Activated naive CD8-positive, alpha-beta T cell treated with anti-CD3 and anti-CD28 coated beads for 36 hours (primary cell): ENCODE data around the gene GABRB3. TPM values are rescaled to one million over a fixed set of nuclear protein-coding genes. Genes with fewer than 3 reads are reported as not detected.

Source experiments
- DNase-seq: peaks from one replicate; pipeline ENCODE4 v3.0.0; 2021
- H3K27ac Mint-ChIP-seq: one replicate; pipeline ENCODE4 v1.8.0; 2022; ENCODE audit warnings: mild to moderate bottlenecking, moderate library complexity, mixed read lengths
- H3K27me3 Mint-ChIP-seq: one replicate; pipeline ENCODE4 v1.8.0; 2022; ENCODE audit warnings: mild to moderate bottlenecking, mixed read lengths
- H3K36me3 Mint-ChIP-seq: one replicate; pipeline ENCODE4 v1.8.0; 2021; ENCODE audit warnings: mild to moderate bottlenecking, mixed read lengths
- H3K4me1 Mint-ChIP-seq: one replicate; pipeline ENCODE4 v1.8.0; 2021; ENCODE audit warnings: mixed read lengths
- H3K4me3 Mint-ChIP-seq: one replicate; pipeline ENCODE4 v1.8.0; 2022; ENCODE audit warnings: mild to moderate bottlenecking, moderate library complexity, mixed read lengths
- H3K9me3 Mint-ChIP-seq: one replicate; pipeline ENCODE4 v1.8.0; 2022; ENCODE audit warnings: mixed read lengths
- total RNA-seq, 2 experiments: library from RNA; stranded (reverse); gene quantifications; one replicate each; pipeline ENCODE4 v1.2.3, GENCODE V29; 2021

GABRB3 gene
- total RNA-seq, 2 experiments from 2014 or later: 0.14 to 0.16 TPM

DNA sequence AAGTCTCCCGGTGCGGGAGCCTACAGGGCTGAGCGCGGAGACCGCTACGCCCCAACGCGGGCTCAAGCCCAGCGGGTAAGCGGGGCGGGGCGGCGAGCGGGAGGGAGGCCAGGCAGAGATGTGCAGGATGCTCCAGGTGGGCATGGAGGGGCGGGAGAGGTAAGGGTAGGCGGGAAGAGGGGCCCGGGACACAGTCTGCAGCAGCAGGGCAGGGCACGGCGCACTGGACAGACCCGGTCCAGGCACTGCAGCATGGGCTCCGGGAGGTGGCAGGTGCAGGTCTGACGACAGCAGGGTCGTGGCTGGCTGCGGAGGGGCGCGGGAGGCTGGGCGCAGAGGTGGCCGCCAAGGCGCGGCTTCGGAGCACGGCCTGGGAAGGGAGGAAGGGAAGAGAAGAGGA, 102.8 kb downstream of the GABRB3 start:
- Mint-ChIP-seq H3K36me3 (no peaks in the 10 kb centered on the region), H3K4me1 (no peaks in the 10 kb centered on the region), H3K4me3 (no peak overlapping the region), H3K9me3 (peaks cover 2% of the 10 kb centered on the region), H3K27me3 (peaks cover 6% of the 10 kb centered on the region), H3K27ac (no peak overlapping the region)
- DNase-seq: no peak

DNA sequence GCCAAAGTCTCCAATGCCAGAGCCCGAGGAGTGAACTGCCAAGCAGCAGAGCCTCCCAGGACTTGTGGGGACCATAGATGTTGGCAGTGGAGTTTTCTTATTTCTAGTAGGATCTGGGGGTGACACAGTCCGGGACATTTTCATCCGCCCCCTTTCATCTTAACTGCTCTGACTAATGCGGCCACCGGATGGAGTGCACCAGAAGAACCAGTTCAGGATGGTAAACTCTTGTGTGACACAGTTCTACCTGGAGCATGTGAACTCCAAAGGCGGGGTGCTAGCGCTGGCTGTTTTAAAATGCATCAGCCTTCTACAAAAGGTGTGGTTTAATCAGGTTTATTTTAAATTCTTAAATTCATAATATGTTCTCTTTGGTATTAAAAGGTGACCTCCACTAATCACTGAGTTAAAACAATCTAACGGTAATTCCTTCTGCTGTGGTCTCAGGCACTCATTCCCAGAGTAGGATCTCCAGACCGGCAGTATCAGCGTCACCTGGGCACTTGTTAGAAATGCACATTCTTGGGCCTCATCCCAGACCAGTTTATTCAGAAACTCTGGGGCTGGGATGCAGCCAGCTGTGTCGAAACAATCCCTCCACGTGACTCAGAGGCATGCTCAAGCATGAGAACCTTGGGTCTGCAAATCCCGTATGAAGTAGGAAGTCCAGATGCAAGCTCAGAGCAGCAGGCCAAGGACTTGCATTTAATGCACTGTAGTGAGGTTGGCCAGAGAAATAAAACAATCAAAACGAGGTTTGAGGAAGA, 105.5 kb downstream of the GABRB3 start:
- Mint-ChIP-seq H3K9me3 (no peaks in the 10 kb centered on the region), H3K4me1 (no peaks in the 10 kb centered on the region), H3K36me3 (no peaks in the 10 kb centered on the region), H3K27ac (no peak overlapping the region), H3K4me3 (no peak overlapping the region), H3K27me3 (peaks cover 6% of the 10 kb centered on the region)
- no peak for DNase-seq

DNA sequence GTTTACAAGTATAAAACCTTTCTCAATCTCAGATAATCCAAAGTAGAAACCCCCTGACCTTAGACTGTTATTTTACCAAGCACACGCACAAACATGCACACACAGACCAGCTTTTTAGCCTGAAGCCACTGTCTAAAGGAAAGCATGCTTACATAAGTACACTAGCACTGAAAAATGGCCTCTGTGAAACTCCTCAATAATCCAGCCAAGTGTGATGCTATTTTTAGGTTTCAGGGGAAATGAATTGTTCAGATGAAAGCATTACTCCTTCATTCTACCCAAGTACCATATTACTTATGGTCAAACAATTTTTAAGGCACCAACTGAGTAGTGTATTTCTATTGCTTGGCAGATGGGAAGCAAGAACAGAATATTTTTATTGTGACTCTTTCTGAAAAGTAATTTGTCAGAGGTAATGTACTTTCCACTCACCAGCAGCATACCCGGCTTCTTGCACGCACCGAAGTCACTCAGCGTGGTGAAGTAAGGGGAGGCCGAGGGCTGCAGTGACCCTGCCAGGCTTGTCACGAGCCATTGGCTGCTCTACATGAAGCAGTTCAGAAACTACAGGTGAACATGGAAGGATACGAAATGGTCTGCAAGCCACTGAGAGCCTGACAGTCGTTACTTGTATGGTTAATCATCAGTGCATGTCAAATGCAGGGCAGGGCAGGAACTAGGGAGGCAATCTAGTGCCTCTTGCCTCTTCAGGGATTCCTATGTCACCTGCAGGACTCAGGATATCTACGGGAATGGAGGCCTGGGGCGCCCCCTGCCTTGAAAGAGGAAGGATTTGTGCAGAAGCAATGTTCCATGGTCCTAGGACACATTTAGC, 106.7 kb downstream of the GABRB3 start:
- Mint-ChIP-seq H3K4me1 (no peaks in the 10 kb centered on the region), H3K27ac (no peak overlapping the region), H3K27me3 (peaks cover 6% of the 10 kb centered on the region), H3K9me3 (no peaks in the 10 kb centered on the region), H3K4me3 (no peak overlapping the region), H3K36me3 (no peaks in the 10 kb centered on the region)
- DNase-seq: no peak

DNA sequence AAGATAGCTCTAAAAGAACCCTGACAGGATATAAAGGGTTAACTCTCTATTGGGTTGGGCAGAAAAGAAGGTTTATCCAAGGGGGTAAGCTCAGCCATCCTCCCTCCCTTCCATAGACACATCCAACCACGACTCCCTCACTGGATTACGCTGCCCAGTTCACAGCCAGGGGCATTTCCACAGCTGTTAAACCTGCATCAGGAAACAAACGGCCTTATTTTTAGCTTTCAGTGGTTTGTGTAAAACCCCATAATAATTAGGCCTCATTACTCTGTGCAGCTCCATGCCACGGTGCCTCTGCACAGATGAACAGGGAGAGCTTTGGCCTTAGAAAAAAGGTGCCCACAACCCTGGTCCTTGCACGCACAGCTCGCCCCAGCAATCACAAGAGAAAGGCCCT, 110.6 kb downstream of the GABRB3 start:
- Mint-ChIP-seq H3K9me3 (no peaks in the 10 kb centered on the region), H3K27me3 (no peaks in the 10 kb centered on the region), H3K36me3 (no peaks in the 10 kb centered on the region), H3K27ac (no peak overlapping the region), H3K4me3 (no peak overlapping the region), H3K4me1 (no peaks in the 10 kb centered on the region)
- no peak for DNase-seq

DNA sequence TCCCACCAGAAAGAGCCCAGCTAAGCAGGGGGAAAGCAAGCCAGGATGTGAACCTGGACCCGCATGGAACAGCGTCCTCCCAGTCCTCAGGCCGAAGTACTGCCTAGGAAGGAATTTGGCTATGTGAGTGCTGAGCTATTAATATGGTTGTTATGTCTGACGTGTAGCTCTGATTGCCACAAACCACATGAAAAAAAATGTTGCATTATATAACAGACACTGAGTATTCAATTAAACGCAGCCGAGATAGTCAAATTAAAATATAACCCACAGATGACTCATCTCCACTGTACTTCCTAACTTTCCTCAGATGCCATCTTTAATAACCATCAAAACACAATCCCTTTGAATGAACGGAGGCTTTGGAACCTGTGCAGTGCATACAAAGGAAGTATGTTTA, 111.1 kb downstream of the GABRB3 start:
- DNase-seq: no peak
- no peaks in the 10 kb centered on the region for H3K36me3 Mint-ChIP-seq
- H3K27ac Mint-ChIP-seq: no peak overlapping the region
- no peak overlapping the region for H3K4me3 Mint-ChIP-seq
- no peaks in the 10 kb centered on the region for H3K4me1 Mint-ChIP-seq
- no peaks in the 10 kb centered on the region for H3K9me3 Mint-ChIP-seq
- no peaks in the 10 kb centered on the region for H3K27me3 Mint-ChIP-seq

DNA sequence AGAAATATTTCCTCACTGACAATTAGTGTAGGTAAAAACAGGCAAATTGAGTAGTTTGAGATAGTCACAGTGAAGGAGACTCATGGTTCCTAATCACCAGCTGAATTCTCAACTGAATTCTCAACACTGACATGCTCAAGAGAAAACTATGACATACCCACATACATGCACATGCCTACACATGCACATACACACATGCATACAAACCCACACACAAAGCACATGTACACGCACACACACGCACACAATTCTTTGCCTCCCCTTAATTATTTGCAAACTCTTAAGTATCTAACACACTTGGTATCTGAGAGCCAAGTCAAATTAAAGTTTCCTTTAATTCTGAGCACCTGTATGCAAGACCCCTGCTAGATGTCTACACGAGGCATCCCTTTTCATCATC, 111.8 kb downstream of the GABRB3 start:
- no peak overlapping the region for H3K4me3 Mint-ChIP-seq
- H3K27ac Mint-ChIP-seq: no peak overlapping the region
- DNase-seq: no peak
- H3K9me3 Mint-ChIP-seq: no peaks in the 10 kb centered on the region
- no peaks in the 10 kb centered on the region for H3K4me1 Mint-ChIP-seq
- no peaks in the 10 kb centered on the region for H3K36me3 Mint-ChIP-seq
- H3K27me3 Mint-ChIP-seq: no peaks in the 10 kb centered on the region

DNA sequence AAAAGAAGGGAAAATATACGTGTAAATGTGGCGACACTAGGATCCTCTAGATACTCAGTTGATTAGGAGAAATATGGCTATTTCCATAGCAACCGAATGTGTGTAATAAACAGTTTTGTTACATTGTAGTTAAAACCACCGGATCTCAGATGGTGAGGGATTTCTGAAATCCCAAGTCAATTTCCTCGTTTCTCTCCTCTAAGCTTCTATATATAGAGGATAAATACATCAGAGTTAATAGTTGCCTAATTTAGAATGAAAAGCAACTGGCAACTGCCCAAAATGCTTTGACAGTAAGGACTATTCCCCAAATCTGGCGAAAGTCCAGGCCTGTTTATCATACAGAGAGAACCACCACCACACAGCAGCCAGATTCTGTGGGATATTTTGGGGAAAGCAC, 112.6 kb downstream of the GABRB3 start:
- H3K4me1 Mint-ChIP-seq: no peaks in the 10 kb centered on the region
- no peaks in the 10 kb centered on the region for H3K36me3 Mint-ChIP-seq
- DNase-seq: no peak
- H3K4me3 Mint-ChIP-seq: no peak overlapping the region
- no peaks in the 10 kb centered on the region for H3K9me3 Mint-ChIP-seq
- no peaks in the 10 kb centered on the region for H3K27me3 Mint-ChIP-seq
- H3K27ac Mint-ChIP-seq: no peak overlapping the region

DNA sequence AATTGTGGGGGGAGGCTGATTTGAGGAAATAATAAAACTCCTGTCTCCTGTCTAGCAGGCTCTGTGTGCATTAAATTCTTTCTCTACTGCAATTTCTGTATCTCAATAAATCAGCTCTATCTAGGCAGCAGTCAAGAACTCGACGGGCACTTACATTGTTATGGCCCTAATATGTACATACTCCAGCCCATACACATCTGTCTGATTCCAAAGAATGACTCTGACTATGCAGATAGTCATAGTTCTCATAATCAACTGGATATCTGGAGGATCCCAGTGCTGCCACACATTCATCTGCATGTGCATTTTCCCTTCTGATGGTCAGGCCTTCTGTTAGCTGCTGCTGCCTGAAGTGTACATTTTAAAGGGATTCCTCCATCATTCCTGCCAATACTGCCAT, 114.6 kb downstream of the GABRB3 start:
- Mint-ChIP-seq H3K27me3 (no peaks in the 10 kb centered on the region), H3K36me3 (no peaks in the 10 kb centered on the region), H3K9me3 (peaks cover 3% of the 10 kb centered on the region), H3K27ac (no peak overlapping the region), H3K4me1 (no peaks in the 10 kb centered on the region), H3K4me3 (no peak overlapping the region)
- DNase-seq: no peak

DNA sequence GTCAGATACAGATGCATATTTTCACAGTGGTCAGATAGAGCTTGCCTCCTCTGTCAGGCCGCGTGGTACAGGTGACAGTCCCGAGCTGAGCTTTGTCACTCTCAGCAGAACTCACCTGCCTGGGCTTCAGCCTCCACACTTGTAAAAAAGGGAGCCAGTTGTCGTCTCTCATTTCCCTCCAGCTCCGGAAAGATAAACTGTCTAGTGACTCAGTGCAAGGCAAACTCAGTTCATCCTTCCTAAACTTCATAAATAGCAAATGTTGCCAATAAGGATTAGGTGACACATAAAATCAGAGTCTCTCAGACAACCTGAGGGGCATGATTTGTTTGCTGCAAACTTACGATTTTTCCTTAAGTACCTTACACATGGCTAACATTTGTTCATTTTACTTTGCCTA, 116.8 kb downstream of the GABRB3 start:
- Mint-ChIP-seq H3K4me3 (no peak overlapping the region), H3K36me3 (no peaks in the 10 kb centered on the region), H3K27me3 (no peaks in the 10 kb centered on the region), H3K4me1 (no peaks in the 10 kb centered on the region), H3K27ac (no peak overlapping the region), H3K9me3 (peaks cover 9% of the 10 kb centered on the region)
- DNase-seq: no peak

DNA sequence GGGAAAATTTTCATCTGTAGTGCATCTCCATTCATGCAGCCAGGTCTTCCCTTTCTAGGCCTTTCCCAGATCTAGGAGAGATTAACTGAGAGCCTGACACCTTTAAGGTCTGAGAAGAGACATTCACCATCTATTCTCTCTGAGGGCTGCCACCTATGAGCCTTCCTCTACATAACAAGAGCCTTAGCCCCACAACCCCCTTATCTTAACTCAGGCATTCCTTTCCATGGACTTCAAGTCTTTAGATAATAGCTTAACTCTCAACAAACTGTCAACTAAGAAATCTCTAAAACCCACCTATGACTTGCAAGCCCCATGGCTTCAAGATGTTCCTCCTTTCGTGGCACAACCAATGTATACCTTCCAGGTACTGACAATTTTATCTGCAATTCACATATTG, 121.0 kb downstream of the GABRB3 start:
- Mint-ChIP-seq H3K27ac (no peak overlapping the region), H3K4me1 (no peaks in the 10 kb centered on the region), H3K36me3 (no peaks in the 10 kb centered on the region), H3K4me3 (no peak overlapping the region), H3K27me3 (no peaks in the 10 kb centered on the region), H3K9me3 (peaks cover 14% of the 10 kb centered on the region)
- DNase-seq: no peak

DNA sequence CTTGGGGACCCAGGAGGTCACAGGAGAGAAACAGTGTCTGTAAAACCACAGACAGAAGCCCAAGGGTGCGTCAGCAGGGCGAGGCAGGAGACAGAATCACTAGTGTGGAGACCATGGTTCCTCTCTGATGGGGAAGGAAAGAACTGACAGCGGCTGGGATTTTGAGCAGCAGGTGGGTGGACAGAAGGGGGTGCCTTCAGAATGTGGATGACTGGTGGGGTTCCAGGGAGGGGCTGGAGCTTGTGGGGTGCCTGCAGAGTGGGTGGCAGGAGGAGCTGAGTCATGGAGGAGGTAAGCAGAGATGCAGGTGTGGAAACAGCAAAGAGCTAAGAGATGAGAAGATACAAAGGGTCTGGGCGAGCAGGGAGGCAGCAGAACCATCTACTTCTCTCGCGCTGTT, 124.2 kb downstream of the GABRB3 start:
- Mint-ChIP-seq H3K9me3 (peaks cover 14% of the 10 kb centered on the region), H3K36me3 (no peaks in the 10 kb centered on the region), H3K4me1 (no peaks in the 10 kb centered on the region), H3K27ac (no peak overlapping the region), H3K4me3 (no peak overlapping the region), H3K27me3 (no peaks in the 10 kb centered on the region)
- DNase-seq: no peak

DNA sequence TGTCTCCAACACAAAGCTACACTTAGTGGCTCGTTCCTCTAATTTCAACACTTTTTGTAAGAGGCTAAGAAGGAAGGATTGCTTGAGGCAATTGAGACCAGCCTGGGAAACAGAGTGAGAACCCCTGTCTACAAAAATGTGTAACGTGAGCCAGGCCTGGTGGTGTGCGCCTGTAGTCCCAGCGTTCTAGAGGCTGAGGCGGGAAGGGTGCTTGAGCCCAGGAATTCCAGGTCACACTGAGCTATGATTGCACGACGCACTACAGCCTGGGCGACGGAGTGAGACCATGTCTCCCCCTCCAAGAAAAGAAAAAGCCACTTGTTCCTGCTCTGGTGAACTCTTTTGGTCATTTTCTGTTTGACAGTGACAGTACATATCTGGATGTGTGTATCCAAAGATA, 127.9 kb downstream of the GABRB3 start:
- Mint-ChIP-seq H3K27ac (no peak overlapping the region), H3K4me3 (no peak overlapping the region), H3K27me3 (no peaks in the 10 kb centered on the region), H3K9me3 (peaks cover 5% of the 10 kb centered on the region), H3K36me3 (no peaks in the 10 kb centered on the region), H3K4me1 (no peaks in the 10 kb centered on the region)
- no peak for DNase-seq

DNA sequence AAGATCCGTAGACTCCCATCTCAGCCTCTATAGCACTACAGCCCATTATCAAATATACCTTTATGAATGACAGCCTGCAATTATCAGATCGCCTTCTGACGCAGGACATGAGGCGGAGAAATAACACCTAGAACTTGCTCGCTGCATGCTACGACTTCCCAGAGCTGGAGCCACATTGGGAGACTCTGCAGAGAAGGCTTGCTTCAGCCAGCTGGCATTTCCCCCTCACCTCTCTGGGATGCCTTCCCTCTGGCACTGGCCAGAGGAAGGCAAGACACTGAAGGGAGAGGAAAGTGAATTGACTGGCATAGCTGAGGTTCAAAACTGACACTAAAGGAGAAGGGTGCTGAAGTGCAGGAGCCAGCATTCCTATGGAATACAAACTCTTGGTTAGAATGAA, 131.7 kb downstream of the GABRB3 start:
- no peak for DNase-seq
- H3K27ac Mint-ChIP-seq: no peak overlapping the region
- H3K4me3 Mint-ChIP-seq: no peak overlapping the region
- H3K9me3 Mint-ChIP-seq: no peaks in the 10 kb centered on the region
- H3K4me1 Mint-ChIP-seq: no peaks in the 10 kb centered on the region
- no peaks in the 10 kb centered on the region for H3K36me3 Mint-ChIP-seq
- H3K27me3 Mint-ChIP-seq: no peaks in the 10 kb centered on the region

DNA sequence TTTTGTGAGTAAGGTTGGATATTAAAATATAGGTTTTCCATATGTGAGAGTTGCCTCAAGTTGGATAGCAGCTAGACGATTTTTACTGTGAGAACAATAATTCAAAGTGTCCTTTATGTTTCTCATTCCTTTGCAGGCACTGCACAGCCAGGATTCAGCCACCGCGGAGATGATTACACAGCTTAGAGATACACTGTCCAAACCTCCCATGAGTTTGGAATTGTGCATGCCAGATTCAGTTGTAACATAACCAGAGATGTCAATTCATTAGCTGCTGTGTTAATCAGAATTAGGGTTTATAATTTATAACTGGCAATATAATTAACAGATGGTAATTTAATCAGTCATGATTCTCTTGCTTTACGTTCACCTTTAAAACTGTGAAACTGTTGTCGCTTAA, 132.3 kb downstream of the GABRB3 start:
- H3K9me3 Mint-ChIP-seq: no peaks in the 10 kb centered on the region
- no peak overlapping the region for H3K4me3 Mint-ChIP-seq
- DNase-seq: no peak
- no peaks in the 10 kb centered on the region for H3K36me3 Mint-ChIP-seq
- no peaks in the 10 kb centered on the region for H3K27me3 Mint-ChIP-seq
- H3K27ac Mint-ChIP-seq: no peak overlapping the region
- no peaks in the 10 kb centered on the region for H3K4me1 Mint-ChIP-seq

DNA sequence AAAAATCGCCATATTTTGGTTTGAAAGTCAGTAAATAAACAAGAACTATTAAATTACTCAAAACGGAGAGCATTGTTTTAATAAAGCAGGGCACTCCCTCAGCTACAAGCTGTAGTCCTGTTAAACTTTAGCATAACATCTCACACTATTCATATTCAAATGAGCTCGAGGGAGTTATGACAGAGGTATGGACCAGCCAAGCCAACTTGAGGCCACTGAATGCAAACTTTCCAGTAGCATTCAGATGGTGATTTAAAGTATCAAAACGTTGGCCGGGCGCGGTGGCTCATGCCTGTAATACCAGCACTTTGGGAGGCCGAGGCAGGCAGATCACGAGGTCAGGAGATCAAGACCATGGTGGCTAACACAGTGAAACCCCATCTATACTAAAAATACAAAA, 132.9 kb downstream of the GABRB3 start:
- Mint-ChIP-seq H3K27ac (no peak overlapping the region), H3K27me3 (no peaks in the 10 kb centered on the region), H3K4me3 (no peak overlapping the region), H3K36me3 (no peaks in the 10 kb centered on the region), H3K4me1 (no peaks in the 10 kb centered on the region), H3K9me3 (no peaks in the 10 kb centered on the region)
- no peak for DNase-seq

DNA sequence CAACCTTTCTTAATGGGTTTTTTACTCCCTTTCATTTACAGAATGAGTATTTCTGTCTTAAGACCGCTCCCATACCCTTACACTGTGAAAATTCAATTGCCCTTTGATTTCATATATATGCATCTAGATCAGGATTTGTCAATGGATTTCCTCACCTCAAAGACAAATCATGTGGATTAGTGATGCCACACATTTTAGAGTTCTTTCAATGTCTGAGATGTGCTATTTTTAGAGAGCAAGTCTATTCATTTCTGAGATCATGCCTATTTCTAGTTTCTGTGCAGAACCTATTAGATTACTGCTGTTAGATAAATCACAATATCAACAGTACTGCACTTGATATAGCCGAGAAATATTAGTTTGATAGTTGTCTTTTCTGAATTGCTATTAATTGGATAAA, 137.3 kb downstream of the GABRB3 start:
- no peak overlapping the region for H3K27ac Mint-ChIP-seq
- DNase-seq: no peak
- no peaks in the 10 kb centered on the region for H3K36me3 Mint-ChIP-seq
- H3K9me3 Mint-ChIP-seq: no peaks in the 10 kb centered on the region
- no peaks in the 10 kb centered on the region for H3K4me1 Mint-ChIP-seq
- H3K27me3 Mint-ChIP-seq: no peaks in the 10 kb centered on the region
- H3K4me3 Mint-ChIP-seq: no peak overlapping the region
